ENCODE data around the gene DENND2D. TPM values are rescaled to one million over a fixed set of nuclear protein-coding genes. Genes with fewer than 3 reads are reported as not detected.
"Not testable (repeated sequence)": the region's sequence is repeated elsewhere in the genome, so short reads cannot be mapped to it uniquely, and the experiment has no call there.

Gene DENND2D
- total RNA-seq, 1 donor from 2014 or later: 14.1 TPM

DNA sequence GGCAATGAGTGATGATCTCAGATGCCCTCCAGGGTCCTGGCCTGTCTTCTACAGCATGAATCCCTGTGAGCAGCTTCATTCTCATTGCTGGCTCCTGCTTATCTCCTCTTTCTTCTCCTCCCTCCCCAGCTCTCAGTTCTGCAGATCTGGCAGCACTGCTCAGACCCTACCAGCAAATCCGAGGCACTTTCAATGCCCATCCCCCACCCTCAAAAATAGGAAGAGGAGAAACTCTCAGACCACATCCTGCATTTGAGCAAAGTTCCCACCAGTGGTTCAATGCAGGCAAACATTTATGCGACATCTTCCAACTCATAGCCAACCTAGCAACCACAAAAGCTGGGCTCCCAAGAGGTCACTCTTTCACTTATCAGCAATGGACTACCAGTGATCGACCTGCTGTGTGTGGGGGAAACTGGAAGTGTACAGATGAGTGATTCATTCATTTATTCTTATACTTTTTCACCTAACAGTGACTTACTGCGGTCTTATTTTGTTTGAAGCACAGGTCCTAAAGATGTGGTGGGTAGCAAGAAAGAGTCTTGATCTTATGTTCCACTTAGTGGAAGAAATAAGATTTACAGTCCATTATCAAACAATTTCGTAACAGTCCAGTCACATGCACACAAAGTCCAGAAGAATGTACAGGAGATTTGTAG, 21.3 kb upstream of the DENND2D start:
- no peak for DNase-seq

DNA sequence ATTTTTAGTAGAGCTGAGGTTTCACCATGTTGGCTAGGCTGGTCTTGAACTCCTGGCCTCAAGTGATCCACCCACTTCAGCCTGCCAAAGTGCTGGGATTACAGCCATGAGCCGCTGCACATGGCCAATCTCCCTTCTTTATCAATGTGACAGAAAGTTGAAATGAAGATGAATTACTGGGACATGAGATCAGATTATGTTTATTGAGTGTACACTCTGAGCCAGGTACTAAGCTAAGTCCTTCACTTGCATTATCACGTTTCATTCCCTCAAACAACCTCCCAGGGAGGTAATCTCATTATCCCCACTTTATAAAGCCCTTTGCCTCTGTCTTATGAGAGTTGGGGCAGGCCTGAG, 20.8 kb upstream of the DENND2D start:
- no peak for DNase-seq

DNA sequence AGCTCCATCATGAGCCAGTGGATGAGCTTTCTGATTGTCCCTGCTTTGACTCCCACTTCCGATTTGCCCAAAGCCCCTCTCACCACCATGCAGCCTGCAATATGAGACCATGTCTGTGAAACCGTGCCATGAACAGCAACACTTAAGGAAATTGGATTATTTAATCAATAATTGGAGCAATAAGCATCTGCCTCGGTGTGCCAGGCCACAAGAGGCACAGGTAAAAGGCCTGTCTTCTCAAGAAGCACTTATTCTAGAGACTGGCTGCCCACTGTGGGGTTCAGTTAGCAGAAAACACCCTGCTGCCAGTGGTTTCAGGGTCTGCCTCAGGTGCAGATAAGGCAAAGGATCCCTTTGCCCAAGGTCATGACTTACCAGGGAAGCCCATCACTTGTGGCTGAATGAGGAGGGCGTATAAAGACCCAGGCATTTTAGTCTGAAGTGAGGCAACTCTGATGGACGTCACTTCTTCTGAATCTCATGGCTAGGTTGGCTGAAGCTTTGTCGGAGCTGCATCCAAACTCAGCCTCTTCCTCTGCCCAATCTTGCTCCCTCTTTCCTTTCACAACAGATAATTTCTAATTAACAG, 19.9 kb upstream of the DENND2D start:
- DNase-seq: no peak

DNA sequence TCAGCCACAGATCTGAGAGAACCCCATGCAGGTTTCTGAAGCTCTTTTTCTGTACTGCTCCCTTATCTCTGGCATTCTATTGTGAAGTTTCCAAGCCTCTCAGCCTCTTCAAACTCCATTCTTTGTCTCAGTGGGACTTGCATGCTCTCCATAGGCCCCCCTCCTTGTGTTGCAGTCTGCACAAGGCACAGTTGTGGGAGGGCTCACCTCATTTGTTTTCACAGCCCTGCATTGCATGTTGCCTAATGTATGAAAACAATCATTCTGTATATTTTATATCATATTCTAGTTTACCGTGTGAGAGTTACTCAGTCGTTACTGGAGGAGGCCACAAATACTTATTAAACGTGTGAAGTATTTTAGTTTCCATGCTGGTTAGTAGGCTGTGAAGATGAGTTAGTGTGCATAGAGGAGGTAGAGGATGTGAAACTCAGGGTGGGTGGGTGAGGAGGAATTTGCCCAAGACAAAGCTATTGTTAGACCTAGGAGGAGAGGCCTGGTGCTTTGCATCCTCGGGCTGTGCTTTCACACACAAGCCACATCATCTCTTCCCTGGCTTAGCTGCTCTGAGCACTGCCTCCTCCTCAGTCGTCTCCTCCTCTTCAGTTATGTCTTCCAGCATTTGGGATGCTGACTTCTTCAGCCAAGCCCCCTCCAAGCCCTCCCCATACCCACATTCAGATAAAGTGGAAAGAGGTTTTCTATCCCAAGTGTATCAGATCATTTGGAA, 19.3 kb upstream of the DENND2D start:
- DNase-seq: no peak

DNA sequence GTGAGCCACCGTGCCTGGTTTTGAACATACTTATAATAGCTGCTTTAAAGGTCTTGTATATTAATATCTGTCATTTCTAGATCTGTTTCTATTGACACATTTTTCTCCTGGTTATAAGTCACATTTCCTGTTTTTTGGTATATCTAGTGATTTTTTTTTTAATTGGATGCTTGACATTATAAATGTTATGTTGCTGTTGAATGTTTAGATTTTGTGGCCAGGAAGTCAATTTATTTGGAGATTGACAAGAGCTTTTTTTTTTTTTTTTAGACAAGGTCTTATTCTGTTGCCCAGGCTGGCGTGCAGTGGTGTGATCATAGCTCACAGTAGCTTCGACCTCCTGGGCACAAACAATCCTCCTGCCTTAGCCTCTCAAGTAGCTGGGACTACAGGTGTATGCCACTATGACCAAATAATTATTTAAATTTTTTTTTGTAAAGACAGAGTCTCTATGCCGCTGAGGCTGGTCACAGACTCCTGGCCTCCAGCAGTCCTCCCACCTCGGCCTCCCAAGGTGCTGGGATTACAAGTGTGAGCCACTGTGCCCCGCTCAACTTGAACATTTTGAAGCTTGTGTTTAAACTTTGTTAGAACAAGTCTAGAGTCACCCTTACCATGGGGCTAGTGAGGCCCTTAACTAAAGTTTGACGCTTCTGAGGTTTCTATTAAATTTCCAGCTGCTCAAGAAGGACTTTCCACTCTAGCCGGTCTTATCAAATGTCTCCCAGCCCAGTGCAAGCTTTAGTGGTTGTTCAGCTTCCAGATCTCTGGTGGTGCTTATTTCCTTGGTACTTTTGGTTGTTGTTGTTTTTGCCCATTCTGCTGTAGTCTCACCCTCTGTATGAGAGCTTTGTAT, 18.5 kb upstream of the DENND2D start:
- DNase-seq: no peak

DNA sequence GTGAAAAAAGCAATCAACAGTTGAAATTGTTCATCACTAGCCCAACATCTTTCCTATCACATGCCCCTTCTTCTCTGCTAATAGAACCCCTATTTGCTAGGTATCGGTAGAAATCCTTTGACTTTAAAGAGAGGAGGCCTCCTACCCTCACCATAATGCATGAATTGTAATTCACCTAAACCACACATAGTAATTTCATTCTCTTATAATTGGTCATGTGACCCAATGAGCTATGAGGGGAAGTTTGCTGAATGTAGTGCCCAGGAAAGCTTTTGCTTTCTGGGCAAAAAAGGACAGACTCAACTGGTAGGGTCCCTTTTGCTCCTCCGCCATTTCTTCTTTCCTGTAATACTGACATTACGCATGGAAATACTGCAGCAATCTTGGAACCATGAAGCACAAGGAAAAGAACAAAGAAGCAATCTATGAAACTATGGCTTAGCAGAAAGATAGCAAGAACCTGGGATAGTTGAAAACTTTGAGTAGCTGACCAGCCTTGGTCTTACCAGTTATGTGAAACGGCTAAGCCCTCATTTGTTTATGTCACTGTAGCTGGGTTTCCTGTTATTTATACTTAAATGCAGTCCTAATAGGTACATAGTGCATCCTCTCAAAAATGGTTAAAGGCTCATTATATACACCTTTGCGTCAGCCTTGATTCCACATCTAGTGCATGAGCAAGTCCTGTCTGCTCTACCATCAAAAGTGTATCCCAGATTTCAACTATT, 16.9 kb upstream of the DENND2D start:
- DNase-seq: no peak

DNA sequence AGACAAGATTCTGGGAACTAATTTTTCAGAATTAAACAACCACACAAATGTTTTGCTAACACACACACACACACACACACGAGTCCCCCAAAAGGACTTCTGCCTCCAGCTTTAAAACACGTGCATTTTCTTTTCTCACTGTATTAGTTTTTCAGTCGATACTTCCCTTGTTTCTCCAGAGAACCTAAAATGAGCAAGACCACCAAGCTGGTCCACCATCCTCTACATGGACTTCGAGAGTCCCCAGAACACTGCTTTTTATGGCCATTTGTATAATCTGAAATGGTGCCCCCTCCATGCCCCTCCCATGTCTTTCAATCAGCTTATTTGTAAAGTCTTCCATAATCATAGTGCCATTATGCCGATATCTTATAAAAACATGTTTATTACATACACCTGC, 16.3 kb upstream of the DENND2D start:
- no peak for DNase-seq

DNA sequence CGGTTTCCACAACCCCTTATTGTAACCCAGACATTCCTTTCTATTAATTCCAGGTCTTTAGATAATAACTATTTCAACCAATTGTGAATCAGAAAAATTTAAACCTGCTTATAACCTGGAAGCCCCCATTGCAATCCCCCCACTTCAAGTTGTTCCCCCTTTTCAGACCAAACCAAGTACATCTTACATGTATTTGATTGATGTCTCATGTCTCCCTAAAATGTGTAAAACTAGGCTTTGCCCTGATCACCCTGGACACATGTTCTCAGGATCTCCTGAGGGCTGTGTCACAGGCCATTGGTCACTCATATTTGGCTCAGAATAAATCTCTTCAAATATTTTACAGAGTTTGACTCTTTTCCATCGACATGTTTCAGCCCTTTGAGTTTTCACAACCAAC, 14.8 kb upstream of the DENND2D start:
- not testable (repeated sequence) for DNase-seq

DNA sequence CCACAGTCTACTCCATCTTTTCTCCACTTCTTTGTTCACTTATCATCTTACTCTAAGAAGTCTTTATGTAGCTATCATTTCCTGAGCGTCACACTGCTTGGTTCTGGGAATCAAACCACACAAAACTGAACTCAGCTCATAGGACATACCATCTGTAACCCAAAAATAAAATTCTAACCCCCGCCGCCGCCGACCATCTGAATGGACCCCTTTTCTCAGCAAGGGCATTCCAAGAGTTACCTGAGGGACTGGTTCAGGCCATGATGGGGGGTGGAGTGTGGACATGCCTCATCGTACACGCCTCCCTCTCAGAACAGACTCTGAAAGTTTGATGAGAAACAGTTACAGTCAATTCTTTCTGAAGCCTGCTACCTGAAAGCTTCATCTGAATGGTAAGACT, 14.4 kb upstream of the DENND2D start:
- DNase-seq: no peak

DNA sequence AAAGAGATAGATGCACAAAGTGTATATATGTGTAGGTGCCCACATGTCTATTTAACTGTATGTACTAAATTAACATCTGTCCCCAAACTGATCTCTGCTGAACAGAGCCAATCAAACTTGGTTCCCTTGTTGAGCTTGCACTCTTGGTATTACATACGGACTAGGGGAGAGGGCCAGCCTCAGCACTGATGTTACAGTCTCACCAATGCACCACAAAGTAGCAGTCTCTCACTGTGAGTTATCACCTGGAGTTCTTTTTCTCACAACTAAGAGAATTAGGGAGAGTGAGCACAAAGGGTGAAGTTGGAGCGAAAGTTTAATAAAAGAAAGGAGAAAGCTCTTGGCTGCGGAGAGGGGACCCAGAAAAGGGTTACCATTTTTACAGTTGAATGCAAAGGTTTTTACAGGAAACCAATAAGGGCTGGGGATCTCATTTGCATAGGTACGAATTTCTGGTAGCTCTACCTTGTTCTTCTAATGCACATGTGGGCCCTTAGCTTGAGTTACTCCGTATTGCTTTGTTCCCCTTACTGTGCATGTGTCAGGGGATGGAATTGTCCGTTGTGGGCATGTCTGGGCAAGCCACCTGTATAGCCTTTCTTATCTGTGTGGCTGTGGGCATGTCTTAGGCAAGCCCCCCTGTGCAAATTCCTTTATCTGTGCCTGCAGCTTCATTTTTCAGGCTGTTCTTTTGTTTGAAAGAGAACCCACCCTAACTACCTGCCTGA, 13.8 kb upstream of the DENND2D start:
- DNase-seq: no peak

DNA sequence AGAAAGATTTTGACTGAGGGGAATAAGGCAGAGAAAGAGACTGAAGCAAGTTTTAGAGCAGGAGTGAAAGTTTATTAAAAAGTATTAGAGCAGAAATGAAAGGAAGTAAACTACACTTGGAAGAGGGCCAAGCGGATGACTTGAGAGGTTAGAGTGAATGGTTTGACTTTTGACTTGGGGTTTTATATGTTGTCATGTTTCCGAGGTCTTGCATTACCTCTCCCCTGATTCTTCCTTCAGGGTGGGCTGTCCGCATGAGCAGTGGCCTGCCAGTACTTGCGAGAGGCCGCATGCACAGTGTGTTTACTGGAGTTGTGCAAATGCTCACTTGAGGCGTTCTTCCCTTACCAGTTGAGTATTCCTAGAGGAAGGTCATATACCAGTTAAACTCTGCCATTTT, 13.0 kb upstream of the DENND2D start:
- DNase-seq: no peak

DNA sequence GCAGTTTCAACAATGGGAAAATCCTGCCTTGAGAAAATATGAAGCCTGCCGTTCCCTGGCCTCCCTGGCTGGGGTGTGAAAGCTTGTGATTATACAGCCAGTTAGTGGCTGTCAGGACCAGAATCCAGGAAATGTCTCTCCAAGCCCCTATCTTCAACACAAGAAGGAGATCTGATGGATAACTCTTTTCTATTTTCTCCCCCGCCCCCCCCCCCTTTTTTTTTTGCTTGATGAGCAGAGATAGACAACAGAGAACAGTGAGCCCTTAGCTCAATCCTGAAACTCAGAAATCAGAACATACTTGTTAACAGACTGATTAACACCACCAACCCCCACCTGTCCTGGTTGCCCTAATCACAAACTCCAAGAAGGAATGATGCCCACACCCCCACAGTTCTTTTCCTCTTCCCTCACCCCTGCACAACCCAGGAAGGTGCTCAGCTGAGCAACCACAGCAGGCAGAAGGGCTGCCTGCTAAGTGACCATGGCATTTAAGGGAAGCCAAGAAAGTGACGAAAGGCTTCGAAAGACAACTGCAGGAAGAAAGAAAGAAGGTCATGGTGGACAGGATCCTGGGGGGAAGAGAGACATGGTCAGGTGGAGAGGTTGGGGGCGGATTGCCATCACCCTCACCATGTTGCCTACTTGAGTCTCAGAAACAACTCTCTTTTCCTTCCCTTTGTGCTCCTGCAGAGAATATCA, 12.3 kb upstream of the DENND2D start:
- no peak for DNase-seq

DNA sequence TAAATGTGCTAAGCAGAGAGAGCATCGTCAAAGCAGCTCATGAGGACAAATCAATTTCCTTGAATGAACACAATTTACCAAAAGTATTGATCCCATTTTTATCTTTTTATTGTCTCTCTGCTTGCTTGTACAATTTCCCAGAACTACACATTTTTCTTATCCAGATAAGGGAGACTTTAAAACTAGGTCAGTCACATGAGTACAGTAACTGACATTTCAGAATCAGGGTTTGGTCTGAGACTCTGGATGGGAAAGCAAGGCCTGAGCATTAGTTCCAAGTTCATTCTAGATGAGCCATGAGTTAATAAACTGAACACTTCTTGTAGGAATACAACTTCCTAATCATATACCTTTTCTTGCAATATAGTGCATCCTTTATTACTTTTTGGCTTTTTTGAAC, 11.5 kb upstream of the DENND2D start:
- no peak for DNase-seq

DNA sequence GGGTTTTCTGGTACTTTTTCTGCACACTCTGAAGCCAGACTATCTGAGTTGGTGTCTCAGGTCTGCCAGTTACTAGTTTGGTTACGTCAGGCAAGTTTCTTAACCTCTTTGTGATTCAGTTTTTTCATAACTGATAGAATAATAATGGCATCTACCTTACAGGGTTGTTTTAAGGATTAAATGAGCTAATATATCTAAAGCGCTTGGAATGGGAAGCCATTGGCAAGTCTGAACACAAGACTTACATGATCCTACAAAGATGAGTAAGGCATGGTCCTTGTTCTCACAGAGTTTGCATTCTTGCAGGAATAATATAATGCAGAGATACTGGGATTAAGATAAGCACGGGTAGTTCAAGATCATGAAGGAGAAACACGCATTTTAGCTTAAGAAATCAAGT, 9.2 kb upstream of the DENND2D start:
- DNase-seq: no peak

DNA sequence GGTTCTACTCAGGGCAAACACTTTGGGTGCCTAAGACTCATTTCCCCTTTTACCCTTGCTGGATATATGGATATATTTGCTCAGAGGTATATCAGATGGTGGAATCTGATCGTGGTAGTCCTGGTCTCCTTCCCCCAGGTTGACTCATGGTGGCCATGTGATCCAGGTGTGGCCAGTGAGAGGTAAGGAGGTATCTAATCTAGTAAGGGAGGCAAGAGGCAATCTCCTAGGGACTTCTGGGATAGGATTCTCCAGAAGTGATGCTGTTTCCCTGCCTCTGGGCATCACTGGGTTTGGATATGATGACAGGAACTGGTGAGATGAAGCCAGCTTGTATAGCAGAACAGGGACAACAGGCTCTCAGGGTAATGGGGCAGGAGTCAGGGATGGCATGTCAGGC, 8.5 kb upstream of the DENND2D start:
- no peak for DNase-seq

DNA sequence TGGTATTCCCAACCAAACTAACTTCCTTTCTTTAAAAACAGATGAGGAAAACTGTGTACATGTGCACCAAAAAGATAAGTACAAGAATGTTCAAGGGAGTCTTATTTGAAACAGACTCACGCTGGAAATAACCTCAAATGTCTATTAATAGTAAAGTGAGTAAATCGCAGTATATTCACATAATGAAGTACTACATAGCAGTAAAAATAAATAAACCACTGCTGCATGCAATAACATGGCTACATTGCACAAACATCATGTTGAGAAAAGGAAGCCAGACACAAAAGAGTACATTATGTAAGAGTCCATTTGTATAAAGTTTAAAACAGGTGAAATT, 5.2 kb upstream of the DENND2D start:
- no peak for DNase-seq

DNA sequence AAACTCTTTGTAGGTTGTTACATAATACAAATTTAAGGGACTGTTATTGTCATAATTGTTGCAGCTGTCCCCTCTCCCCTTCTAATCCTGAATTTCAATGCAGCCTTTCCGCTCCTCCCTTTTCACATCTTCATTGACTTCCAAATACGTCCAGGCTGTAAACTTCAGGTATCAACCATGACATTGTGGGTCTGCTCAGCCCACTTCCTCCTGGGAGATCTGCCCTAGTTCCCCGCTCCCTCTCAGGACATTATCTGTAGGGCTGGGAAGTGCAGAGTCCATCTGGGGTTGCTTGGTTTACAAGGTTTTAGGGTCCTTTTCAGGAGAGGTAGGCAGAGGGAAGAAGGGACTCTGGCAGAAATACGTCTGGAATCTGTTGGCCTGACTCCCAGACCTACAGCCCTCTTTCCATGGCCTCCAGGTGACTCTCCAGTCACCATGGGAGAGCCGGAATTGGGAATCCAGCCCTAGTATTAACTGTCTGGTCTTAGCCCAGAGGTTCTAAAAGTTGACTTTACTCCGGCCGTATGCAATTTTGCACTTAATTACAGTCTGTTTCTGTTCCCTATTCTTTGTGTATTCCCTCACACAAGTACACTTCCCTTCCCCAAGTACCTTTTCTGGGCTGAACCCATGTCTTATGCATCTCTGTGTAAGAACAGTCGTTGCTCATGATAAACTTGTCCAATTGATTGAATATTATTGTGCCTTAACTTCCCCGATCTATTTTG, 4.7 kb upstream of the DENND2D start:
- DNase-seq: no peak

DNA sequence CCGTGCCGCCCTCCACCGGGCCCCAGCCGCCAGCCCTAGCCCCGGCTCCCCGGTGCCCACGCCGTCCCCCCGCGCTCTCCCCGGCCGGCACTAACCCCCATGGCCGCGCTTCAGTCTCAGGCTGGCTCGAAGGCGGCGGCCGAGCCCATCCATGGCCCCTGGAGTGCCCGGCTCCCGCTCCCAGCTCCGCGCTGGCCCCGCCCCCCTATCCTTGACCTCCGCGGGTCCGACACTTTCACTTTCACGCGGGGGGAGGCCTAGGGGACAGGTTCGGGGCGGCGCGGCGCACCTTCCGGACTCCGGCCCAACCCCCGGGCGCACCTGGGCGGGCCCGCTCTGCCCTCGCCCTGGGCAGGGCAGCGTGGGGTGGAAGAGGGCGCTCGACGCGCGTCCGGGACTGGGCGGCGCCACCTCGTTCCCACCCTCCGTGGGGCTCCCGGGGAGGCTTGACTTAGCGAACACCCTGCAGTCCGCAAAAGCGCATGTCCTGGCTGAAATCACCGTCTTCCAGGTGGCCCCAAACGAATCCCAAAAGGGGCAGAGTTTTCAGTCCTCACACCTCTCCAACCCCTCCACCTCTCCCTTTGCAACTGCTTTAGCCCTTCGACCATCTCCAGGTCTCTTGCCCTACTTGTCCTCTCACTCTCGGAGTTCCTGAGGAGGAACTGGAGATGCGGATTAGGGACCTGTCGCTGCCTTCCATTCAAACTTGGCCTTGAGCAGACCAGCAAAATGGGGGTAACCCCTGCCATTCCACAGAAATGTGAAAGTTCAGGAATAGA, 3.9 kb upstream of the DENND2D start:
- no peak for DNase-seq

DNA sequence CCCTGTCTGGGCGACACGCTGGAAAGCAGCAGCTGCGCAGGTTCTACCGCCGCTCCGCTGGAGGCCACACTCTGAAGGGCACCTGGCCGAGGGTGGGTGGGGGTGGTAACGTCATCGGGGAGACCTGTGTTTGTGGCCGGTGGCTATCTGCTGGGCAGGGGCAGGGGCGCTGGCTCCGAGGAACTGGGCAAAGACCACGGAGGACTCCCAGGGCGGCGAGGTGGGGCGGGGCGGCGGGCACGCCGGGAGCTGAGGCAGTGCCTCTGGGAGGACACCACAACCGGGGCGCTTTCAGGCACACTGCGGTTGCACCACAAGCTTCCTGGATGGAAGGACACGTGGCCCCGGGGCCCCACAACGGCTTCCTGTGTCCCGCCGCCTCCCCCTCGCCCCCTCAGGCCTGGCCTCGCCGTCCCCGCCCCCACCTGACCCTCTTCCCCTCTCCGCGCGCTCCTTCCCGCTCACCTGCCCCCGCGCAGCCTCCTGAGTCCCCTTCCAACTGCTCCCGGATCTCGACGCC, 3.3 kb upstream of the DENND2D start:
- no peak for DNase-seq
